ENCODE measurements around the gene LILRB3.

- TF ChIP-seq POLR2A (IDR thresholded peaks at IDR 0.05; ENCODE audit: low read length), result peak; percentile 78
- no peak for TF ChIP-seq GATA1 (IDR thresholded peaks at IDR 0.05; ENCODE audit: low read depth, low read length)
Measured at GRCh38 chr19:54207983-54208783, 14.6 kb downstream of the LILRB3 start.
